Measurements from ENCODE around the gene RMRP.

DNA sequence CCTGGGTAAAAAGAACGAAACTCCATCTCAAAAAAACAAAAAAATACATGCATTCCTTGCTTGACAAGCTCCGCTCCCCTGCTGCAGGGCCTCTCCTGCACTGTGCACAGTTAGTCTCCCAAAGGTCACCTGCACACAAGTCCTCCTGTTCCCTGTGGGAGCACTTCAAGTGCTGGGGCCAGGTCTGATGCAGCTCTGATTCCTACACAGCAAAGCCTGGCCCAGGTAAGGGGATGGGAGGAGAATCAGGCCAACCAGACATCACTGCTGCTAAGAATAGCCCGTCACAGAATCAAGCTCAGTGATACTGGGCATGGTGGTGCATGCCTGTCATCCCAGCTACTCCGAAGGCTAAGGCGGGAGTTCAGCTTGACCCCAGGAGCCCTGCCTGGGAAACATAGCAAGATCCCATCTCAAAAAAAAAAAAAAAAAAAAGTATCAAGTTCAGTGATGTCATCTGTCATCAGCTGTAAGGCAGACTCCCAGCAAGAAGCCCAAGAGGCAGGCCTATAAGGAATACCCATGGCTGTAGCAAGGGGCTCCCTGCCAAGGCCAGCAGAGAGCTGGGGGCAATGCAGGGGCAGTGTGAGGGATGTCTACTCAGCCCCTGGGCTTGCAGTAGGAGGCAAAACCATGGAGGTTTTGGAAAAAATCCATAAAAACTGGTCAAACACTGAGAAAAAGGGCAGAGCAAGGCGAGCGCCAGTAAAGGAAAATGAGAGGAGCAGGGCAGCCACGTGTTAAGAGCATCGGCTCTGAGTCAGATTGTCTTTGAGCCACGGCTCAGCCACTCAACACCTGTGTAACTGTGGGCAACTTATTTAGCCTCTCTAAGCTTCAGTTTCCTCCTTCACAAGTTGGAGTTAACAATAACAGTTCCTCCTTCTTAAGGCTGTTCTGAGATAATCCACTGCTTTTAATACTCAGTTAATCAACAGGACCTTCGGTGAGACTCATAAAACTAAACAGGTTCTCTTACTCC lies 28.7 kb upstream of the RMRP start:
- no peak for TF ChIP-seq POLR2A (IDR thresholded peaks at IDR 0.05)
- TF ChIP-seq, protein P1, sequence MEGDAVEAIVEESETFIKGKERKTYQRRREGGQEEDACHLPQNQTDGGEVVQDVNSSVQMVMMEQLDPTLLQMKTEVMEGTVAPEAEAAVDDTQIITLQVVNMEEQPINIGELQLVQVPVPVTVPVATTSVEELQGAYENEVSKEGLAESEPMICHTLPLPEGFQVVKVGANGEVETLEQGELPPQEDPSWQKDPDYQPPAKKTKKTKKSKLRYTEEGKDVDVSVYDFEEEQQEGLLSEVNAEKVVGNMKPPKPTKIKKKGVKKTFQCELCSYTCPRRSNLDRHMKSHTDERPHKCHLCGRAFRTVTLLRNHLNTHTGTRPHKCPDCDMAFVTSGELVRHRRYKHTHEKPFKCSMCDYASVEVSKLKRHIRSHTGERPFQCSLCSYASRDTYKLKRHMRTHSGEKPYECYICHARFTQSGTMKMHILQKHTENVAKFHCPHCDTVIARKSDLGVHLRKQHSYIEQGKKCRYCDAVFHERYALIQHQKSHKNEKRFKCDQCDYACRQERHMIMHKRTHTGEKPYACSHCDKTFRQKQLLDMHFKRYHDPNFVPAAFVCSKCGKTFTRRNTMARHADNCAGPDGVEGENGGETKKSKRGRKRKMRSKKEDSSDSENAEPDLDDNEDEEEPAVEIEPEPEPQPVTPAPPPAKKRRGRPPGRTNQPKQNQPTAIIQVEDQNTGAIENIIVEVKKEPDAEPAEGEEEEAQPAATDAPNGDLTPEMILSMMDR (IDR thresholded peaks at IDR 0.05), result no peak
